ENCODE results near the gene BPIFA2.

BPIFA2 gene

GRCh38 chr20:33154252-33154651 lies 13.7 kb upstream of the BPIFA2 start:
- TF ChIP-seq, protein P1, sequence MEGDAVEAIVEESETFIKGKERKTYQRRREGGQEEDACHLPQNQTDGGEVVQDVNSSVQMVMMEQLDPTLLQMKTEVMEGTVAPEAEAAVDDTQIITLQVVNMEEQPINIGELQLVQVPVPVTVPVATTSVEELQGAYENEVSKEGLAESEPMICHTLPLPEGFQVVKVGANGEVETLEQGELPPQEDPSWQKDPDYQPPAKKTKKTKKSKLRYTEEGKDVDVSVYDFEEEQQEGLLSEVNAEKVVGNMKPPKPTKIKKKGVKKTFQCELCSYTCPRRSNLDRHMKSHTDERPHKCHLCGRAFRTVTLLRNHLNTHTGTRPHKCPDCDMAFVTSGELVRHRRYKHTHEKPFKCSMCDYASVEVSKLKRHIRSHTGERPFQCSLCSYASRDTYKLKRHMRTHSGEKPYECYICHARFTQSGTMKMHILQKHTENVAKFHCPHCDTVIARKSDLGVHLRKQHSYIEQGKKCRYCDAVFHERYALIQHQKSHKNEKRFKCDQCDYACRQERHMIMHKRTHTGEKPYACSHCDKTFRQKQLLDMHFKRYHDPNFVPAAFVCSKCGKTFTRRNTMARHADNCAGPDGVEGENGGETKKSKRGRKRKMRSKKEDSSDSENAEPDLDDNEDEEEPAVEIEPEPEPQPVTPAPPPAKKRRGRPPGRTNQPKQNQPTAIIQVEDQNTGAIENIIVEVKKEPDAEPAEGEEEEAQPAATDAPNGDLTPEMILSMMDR (IDR thresholded peaks at IDR 0.05; ENCODE audit: low read depth, low read length), result no peak
- Histone ChIP-seq H3K27me3 (ENCODE audit: insufficient read depth, low read depth, severe bottlenecking) (no peaks in the 10 kb centered on the region), H3K4me3 (ENCODE audit: low read depth, low read length) (no peak overlapping the region), H3K9me3 (ENCODE audit: severe bottlenecking) (no peaks in the 10 kb centered on the region), H3K27ac (no peak overlapping the region), H3K36me3 (no peaks in the 10 kb centered on the region)
- DNase-seq, result no peak

DNA sequence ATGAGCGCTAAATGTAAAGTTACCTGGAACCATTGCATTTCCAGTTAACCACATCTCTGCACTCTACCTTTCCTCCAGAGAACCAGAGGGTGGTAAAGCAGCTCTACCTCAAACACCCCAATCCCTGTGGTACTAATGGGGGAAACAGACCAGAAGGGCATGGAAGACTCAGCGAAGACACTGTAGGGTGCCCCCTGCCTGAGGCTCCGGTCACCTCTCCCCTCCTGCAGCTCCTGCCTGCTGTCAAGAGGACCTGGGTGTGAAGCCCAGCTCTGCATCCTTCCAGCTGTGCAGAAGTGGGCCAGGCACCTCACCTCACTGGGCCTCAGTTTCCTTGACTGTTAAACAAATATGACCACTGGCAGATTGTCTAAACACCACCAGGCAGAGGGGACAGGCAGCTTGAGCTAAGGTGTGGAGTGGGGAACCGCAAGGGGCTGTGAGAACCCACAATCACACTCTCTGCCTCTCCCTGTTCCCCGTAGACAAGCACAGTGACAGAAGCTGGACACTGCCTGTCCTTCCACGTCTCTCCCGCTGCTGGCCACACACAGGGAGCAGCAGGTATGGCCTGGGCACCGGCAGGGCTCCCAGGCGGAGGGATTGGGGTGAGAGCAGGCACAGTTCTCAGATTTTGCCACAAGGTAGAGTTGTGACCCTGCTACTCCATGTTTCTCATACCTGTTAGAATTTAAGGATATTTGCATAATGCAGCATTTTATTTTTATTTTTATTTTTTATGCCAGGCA lies 9.1 kb upstream of the BPIFA2 start:
- Histone ChIP-seq H3K27ac (no peak overlapping the region), H3K36me3 (no peaks in the 10 kb centered on the region), H3K27me3 (ENCODE audit: insufficient read depth, low read depth, severe bottlenecking) (no peaks in the 10 kb centered on the region), H3K9me3 (ENCODE audit: severe bottlenecking) (no peaks in the 10 kb centered on the region), H3K4me3 (ENCODE audit: low read depth, low read length) (no peak overlapping the region)
- TF ChIP-seq, protein P1 (IDR thresholded peaks at IDR 0.05; ENCODE audit: low read depth, low read length), result no peak
- DNase-seq, result no peak

DNA sequence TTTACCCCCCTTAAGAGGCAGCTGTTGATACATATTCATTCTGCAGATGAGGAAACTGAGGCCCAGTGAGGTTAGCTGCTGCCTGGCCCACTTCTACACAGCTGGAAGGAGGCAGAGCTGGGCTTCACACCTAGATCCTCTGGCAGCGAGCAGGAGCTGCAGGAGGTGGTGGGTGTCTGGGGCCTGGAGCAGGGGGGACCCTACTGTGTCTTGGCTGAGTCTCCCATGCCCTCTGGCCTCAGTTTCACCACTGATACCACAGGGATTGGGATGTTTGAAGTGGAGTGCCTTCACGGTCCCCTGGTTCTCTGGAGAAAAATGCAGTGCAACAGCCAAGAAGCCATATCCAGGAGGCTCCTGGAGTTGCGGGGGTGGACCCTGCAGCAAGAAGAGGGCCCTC lies 8.2 kb upstream of the BPIFA2 start:
- no peak overlapping the region for H3K27ac ChIP-seq
- no peak overlapping the region for H3K4me3 ChIP-seq (ENCODE audit: low read depth, low read length)
- TF ChIP-seq, protein P1 (IDR thresholded peaks at IDR 0.05; ENCODE audit: low read depth, low read length), result no peak
- no peaks in the 10 kb centered on the region for H3K9me3 ChIP-seq (ENCODE audit: severe bottlenecking)
- no peak for DNase-seq
- no peaks in the 10 kb centered on the region for H3K36me3 ChIP-seq
- H3K27me3 ChIP-seq (ENCODE audit: insufficient read depth, low read depth, severe bottlenecking), result no peaks in the 10 kb centered on the region

- H3K27ac ChIP-seq, result no peak overlapping the region
- no peaks in the 10 kb centered on the region for H3K36me3 ChIP-seq
- no peaks in the 10 kb centered on the region for H3K27me3 ChIP-seq (ENCODE audit: insufficient read depth, low read depth, severe bottlenecking)
- H3K4me3 ChIP-seq (ENCODE audit: low read depth, low read length), result no peak overlapping the region
- TF ChIP-seq, protein P1 (IDR thresholded peaks at IDR 0.05; ENCODE audit: low read depth, low read length), result no peak
- no peaks in the 10 kb centered on the region for H3K9me3 ChIP-seq (ENCODE audit: severe bottlenecking)
- no peak for DNase-seq
Observed at GRCh38 chr20:33160681-33161080, 7.3 kb upstream of the BPIFA2 start.

DNA sequence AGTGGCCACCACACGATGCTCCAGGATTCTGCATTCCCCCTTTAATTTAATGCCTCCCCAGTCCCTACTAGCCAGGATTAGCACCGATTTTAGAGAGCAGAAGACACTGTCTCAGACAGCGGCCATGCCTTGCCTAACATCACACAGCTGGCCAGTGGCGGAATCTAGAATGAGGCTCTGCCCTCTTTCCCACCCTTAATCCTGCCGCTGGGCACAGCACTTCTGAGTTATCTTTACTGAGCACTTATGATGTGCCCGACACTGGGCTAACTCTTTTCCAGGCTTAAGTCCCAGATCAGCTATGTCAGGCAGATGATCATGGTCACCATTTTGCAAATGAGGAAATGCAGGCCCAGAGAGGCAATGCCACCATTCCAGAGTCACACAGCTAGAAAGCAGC lies 5.6 kb upstream of the BPIFA2 start:
- Histone ChIP-seq H3K9me3 (ENCODE audit: severe bottlenecking) (no peaks in the 10 kb centered on the region), H3K27me3 (ENCODE audit: insufficient read depth, low read depth, severe bottlenecking) (no peaks in the 10 kb centered on the region)

More for the DNA sequence above, 5.6 kb upstream of the BPIFA2 start:
- Histone ChIP-seq H3K4me3 (ENCODE audit: low read depth, low read length) (no peak overlapping the region), H3K27ac (no peak overlapping the region), H3K36me3 (no peaks in the 10 kb centered on the region)
- TF ChIP-seq, protein P1 (IDR thresholded peaks at IDR 0.05; ENCODE audit: low read depth, low read length), result no peak
- no peak for DNase-seq

Measured in WERI-Rb-1 (cell line).